B cell (primary cell): Measurements from ENCODE around the gene SMTNL2. TPM values are rescaled to one million over a fixed set of nuclear protein-coding genes. Genes with fewer than 3 reads are reported as not detected.

Source experiments
- ATAC-seq: fragments of 200-7000 bp; cut with Tn5 transposase; one replicate; pipeline ENCODE4 v1.10.0; 2021; ENCODE audit warnings: low read depth, mild to moderate bottlenecking, moderate number of reproducible peaks, moderate library complexity
- CTCF ChIA-PET: fragments of 350-600 bp; sonication (Branson Sonifier 250); formaldehyde crosslinking; loops from one replicate; lab custom pipeline; 2021; ENCODE audit warnings: antibody characterized with exemption, inconsistent platforms; lab: Charles Lee
- POLR2A ChIA-PET: fragments of 350-600 bp; sonication (Branson Sonifier 250); formaldehyde crosslinking; loops from one replicate; lab custom pipeline; 2021; ENCODE audit warnings: antibody characterized with exemption; lab: Charles Lee
- DNase-seq: peaks from one replicate; pipeline ENCODE4 v3.0.0; 2013
- H2AFZ ChIP-seq: 2 replicates; pipeline ENCODE4 v1.6.1; 2012; ENCODE audit warnings: mild to moderate bottlenecking, low read depth, low read length; ENCODE audit not compliant: insufficient read depth, poor library complexity, severe bottlenecking
- H3K27ac ChIP-seq, 2 donors: 1 replicate in 1 of 2; 2 replicates in 1 of 2; pipeline ENCODE4 v1.5.1; 2012 to 2013; ENCODE audit warnings: low read length in 2 of 2, mild to moderate bottlenecking in 2 of 2, moderate library complexity in 1 of 2
- H3K27me3 ChIP-seq, 4 experiments: fragments of 200-600 bp in 1 of 4; sonication (generic) in 1 of 4; replicated peaks in 1 of 4; 1 replicate in 2 of 4; 2 replicates in 2 of 4; pipeline versions ENCODE4 v1.6.1 to v1.7.0; 2013 to 2016; ENCODE audit warnings: low read length in 3 of 4, mild to moderate bottlenecking in 2 of 4, mixed read lengths in 1 of 4, moderate library complexity in 1 of 4; ENCODE audit not compliant: insufficient read depth in 4 of 4, control insufficient read depth in 3 of 4; ENCODE audit errors: control extremely low read depth in 1 of 4
- H3K36me3 ChIP-seq, 2 experiments: replicated peaks in 1 of 2; 1 replicate in 1 of 2; 2 replicates in 1 of 2; pipeline versions ENCODE4 v1.6.1 to v1.7.1; 2013; ENCODE audit warnings: low read length in 1 of 2; ENCODE audit not compliant: insufficient read depth in 2 of 2, control insufficient read depth in 1 of 2; ENCODE audit errors: control extremely low read depth in 1 of 2, extremely low read depth in 1 of 2
- H3K4me1 ChIP-seq, 2 donors: fragments of 200-600 bp in 1 of 2; sonication (generic) in 1 of 2; 1 replicate in 1 of 2; 2 replicates in 1 of 2; pipeline versions ENCODE4 v1.5.1 to v1.6.1; 2013 to 2017; ENCODE audit warnings: low read length in 2 of 2; ENCODE audit not compliant: control insufficient read depth in 2 of 2, insufficient read depth in 2 of 2
- H3K4me2 ChIP-seq: replicated peaks from 2 replicates; pipeline ENCODE3; 2012; ENCODE audit warnings: mild to moderate bottlenecking, low read depth, low read length; ENCODE audit not compliant: poor library complexity, severe bottlenecking
- H3K4me3 ChIP-seq, 5 experiments: fragments of 200-600 bp in 1 of 5; sonication (generic) in 1 of 5; 1 replicate in 3 of 5; 2 replicates in 2 of 5; pipeline versions ENCODE4 v1.5.1 to v1.7.0; 2011 to 2016; ENCODE audit warnings: low read length in 4 of 5, mild to moderate bottlenecking in 4 of 5, low read depth in 2 of 5, control low read depth in 1 of 5, moderate library complexity in 1 of 5; ENCODE audit not compliant: insufficient read depth in 1 of 5; ENCODE audit errors: control extremely low read depth in 1 of 5, extremely low read depth in 1 of 5
- H3K79me2 ChIP-seq: fragments of 200-600 bp; sonication (generic); one replicate; pipeline ENCODE4 v1.6.0; 2016; ENCODE audit warnings: low read length; ENCODE audit not compliant: control insufficient read depth, insufficient read depth
- H3K9ac ChIP-seq: fragments of 200-600 bp; sonication (generic); 2 replicates; pipeline ENCODE4 v1.6.1; 2017; ENCODE audit warnings: mild to moderate bottlenecking, low read length, moderate library complexity
- H3K9me3 ChIP-seq, 3 donors: one replicate each; pipeline versions ENCODE4 v1.6.1 to v1.7.1; 2013; ENCODE audit warnings: low read length in 2 of 3; ENCODE audit not compliant: control insufficient read depth in 2 of 3, insufficient read depth in 1 of 3; ENCODE audit errors: control extremely low read depth in 1 of 3
- H4K20me1 ChIP-seq: 2 replicates; pipeline ENCODE4 v1.6.0; 2012; ENCODE audit warnings: mild to moderate bottlenecking, low read length; ENCODE audit not compliant: insufficient read depth, control insufficient read depth, poor library complexity, severe bottlenecking
- H3K27ac Mint-ChIP-seq: one replicate; pipeline ENCODE4 v1.8.0; 2021; ENCODE audit warnings: mixed read lengths
- H3K27me3 Mint-ChIP-seq: one replicate; pipeline ENCODE4 v1.8.0; 2021; ENCODE audit warnings: mixed read lengths
- H3K4me1 Mint-ChIP-seq: one replicate; pipeline ENCODE4 v1.8.0; 2021; ENCODE audit warnings: mixed read lengths
- H3K4me3 Mint-ChIP-seq: one replicate; pipeline ENCODE4 v1.8.0; 2021; ENCODE audit warnings: mixed read lengths
- H3K9me3 Mint-ChIP-seq: one replicate; pipeline ENCODE4 v1.8.0; 2022; ENCODE audit warnings: mixed read lengths; ENCODE audit not compliant: insufficient read depth
- EZH2 ChIP-seq: IDR thresholded peaks from 2 replicates; pipeline ENCODE4 v1.6.1; 2012; ENCODE audit warnings: borderline replicate concordance, low read depth, mild to moderate bottlenecking, moderate library complexity, low read length; ENCODE audit not compliant: insufficient read depth, poor library complexity, severe bottlenecking
- WGBS: methylation state at CpG from one replicate; pipeline ENCODE4 v1.1.5; 2013; ENCODE audit warnings: missing lambda C conversion rate; ENCODE audit not compliant: insufficient coverage; 5-methylcytosine and 5-hydroxymethylcytosine counted together
- intact Hi-C: fragments of 100-400 bp; cut with micrococcal nuclease; formaldehyde crosslinking; loops from one replicate; pipeline ENCODE4 v1.10.0; 2022
- polyA plus RNA-seq: library from polyadenylated mRNA; depleted of rRNA; stranded (reverse); fragments of >200 nt; gene quantifications from 2 replicates; pipeline ENCODE4 v1.2.3, GENCODE V29; 2012
- total RNA-seq, 2 donors: library from RNA; stranded (reverse); fragments of 120-200 nt in 1 of 2; gene quantifications; 1 replicate in 1 of 2; 2 replicates in 1 of 2; pipeline versions ENCODE4 v1.2.3 to v1.2.4, GENCODE V29; 2013 to 2022
- TF ChIP-seq, protein P1 (sequence below): fragments of 200-600 bp; IDR thresholded peaks from one replicate; pipeline ENCODE4 v1.8.0; 2022; ENCODE audit warnings: antibody characterized with exemption, mild to moderate bottlenecking

Gene SMTNL2
- total and polyA plus RNA-seq, 2 donors (not counting 1 experiment from before 2014, with no cell fraction given), result not detected

DNA sequence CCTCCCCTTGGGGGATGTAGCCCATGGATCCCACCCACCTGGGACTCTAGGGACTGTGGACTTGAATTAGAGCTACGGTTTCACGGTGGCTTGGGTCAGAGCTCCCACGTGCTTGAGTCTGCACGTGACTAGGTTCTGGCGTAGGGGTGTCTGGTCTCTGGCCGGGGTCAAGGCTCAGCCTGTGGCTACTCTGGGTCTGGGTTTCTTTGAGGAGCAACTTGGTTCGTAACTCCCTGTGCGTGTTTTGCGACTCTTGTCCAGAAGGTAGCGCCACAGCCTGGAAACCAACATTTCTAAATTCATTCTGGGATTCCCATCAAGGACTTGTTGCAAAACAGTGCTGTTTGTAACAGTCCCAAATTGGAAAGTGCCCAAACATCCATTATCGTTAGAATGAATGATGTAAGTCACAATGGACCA is 23.5 kb upstream of the SMTNL2 start:
- Histone ChIP-seq H3K79me2 (no peaks in the 10 kb centered on the region), H3K9ac (no peak overlapping the region), H2AFZ (no peak overlapping the region), H4K20me1 (no peaks in the 10 kb centered on the region), H3K4me2 (no peak overlapping the region), H3K9me3 (no peaks in the 10 kb centered on the region), H3K27ac (no peak overlapping the region), H3K27me3 (no peaks in the 10 kb centered on the region), H3K4me1 (peaks cover 18 to 22% of the 10 kb centered on the region in 2 donors), H3K4me3 (no peak overlapping the region), H3K36me3 (no peaks in the 10 kb centered on the region)
- intact Hi-C loops, result loop anchor here (10.0 kb wide), 3 partner anchors 144 to 346 kb away; partner anchors contain the start of genes PELP1 and PSMB6
- ATAC-seq (no peak), DNase-seq (no peak)
- Mint-ChIP-seq H3K4me1 (peaks cover 29% of the 10 kb centered on the region), H3K27me3 (no peaks in the 10 kb centered on the region), H3K9me3 (no peaks in the 10 kb centered on the region), H3K4me3 (no peak overlapping the region), H3K27ac (no peak overlapping the region)
- ChIA-PET POLR2A (no interaction called here), CTCF (interaction anchor here (1.0 kb wide), 1 partner anchor 142 kb away, joined by 3 read pairs; no protein-coding TSS in a partner anchor)
- WGBS, result 89% methylated on average over 11 of the region's 11 CpGs
- no peak for TF ChIP-seq EZH2
- TF ChIP-seq, protein P1, sequence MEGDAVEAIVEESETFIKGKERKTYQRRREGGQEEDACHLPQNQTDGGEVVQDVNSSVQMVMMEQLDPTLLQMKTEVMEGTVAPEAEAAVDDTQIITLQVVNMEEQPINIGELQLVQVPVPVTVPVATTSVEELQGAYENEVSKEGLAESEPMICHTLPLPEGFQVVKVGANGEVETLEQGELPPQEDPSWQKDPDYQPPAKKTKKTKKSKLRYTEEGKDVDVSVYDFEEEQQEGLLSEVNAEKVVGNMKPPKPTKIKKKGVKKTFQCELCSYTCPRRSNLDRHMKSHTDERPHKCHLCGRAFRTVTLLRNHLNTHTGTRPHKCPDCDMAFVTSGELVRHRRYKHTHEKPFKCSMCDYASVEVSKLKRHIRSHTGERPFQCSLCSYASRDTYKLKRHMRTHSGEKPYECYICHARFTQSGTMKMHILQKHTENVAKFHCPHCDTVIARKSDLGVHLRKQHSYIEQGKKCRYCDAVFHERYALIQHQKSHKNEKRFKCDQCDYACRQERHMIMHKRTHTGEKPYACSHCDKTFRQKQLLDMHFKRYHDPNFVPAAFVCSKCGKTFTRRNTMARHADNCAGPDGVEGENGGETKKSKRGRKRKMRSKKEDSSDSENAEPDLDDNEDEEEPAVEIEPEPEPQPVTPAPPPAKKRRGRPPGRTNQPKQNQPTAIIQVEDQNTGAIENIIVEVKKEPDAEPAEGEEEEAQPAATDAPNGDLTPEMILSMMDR, result no peak
